HG03045 (cell line): ENCODE data around the gene AP4M1.

Experiments
- ATAC-seq: cut with Tn5 transposase; IDR thresholded peaks from one replicate; pipeline ENCODE4 v1.9.1; 2021; ENCODE audit warnings: mild to moderate bottlenecking, moderate library complexity; ENCODE audit not compliant: unreplicated experiment

AP4M1 gene

DNA sequence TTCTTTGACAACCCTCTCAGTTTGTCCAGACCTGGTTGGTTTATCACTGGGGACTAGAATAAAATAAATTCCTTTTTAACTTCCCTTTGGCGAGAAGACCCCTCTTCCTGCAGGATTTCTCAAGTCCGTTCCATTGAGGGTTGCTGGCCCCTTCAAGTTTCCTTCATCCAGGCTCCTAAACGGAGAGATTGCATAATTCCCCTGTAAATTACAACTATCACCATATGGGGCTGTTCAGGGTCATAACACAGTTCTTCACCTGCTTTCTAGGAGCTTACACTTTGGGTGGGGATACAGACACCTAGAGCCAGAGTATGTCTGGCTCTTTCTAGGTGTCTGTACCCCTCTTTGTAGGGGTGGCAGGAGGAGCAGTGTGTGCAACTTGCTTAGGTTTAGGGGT lies 15.9 kb upstream of the AP4M1 start:
- no peak for ATAC-seq

DNA sequence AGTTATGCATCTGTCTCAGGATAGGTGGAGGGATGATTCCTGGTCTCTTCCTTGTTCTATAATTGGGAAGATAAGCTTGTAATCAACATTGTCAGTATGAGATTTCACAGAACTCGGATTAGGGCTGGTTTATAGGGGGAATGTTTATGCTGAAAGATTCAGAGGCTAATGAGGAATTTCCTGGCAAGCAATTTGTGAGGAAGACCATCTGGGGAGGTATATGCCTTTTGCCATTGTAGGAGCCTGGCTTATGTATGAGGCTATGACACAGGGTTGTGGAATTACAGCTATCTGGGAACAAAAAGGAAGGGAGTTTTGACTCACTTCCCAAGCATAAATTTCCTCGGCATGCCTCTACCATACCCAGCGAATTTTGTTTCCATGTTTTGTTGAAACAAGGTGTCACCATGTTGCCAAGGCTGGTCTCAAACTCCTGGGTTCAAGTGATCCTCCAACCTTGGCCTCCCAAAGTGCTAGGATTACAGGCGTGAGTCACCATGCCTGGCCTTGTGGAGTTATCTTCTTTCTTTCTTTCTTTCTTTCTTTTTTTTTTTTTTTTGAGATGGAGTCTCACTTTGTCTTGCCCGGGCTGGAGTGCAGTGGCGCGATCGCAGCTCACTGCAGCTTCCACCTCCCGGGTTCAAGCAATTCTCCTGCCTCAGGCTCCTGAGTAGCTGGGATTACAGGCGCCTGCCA lies 14.2 kb upstream of the AP4M1 start:
- ATAC-seq: no peak

GRCh38 chr7:100088095-100088620 lies 13.3 kb upstream of the AP4M1 start:
- no peak for ATAC-seq

- peak; percentile 63 for ATAC-seq
These were observed 12.6 kb upstream of the AP4M1 start, which contains the start of gene COPS6 for GRCh38 chr7:100088621-100089457. Gene COPS6, plus strand, starts transcription at chr7:100088969. Its CDS starts 22 bp downstream, at chr7:100088991.

GRCh38 chr7:100089458-100090196 lies 11.8 kb upstream of the AP4M1 start:
- ATAC-seq: no peak

GRCh38 chr7:100090527-100091410 lies 10.7 kb upstream of the AP4M1 start:
- no peak for ATAC-seq

- ATAC-seq: no peak
These were observed 9.8 kb upstream of the AP4M1 start for GRCh38 chr7:100091411-100092181.

- no peak for ATAC-seq
These were observed 8.4 kb upstream of the AP4M1 start for GRCh38 chr7:100093054-100093453.

DNA sequence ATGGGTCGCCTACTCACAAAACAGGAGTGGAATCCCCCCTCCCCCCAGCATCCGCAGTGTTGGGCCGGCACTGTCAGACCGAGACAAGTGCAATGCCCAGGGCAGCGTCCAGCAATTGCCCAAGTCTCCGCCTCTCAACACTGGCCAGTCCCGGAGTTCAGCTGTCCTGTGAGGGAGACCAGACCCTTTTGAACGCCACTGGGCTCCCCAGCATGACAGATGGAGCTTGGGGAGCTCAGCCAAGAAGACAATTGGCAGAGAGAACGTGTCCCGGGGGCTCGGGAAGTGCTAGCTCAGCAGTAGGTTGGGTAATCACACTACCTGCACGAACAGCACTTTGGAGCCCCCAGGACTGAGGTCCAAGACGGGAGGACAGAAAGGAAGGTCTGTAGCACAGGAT lies 7.9 kb upstream of the AP4M1 start:
- ATAC-seq: no peak

- no peak for ATAC-seq
These were observed 7.4 kb upstream of the AP4M1 start for GRCh38 chr7:100093925-100094486.

- no peak for ATAC-seq
These were observed 6.2 kb upstream of the AP4M1 start for GRCh38 chr7:100095289-100095688.

GRCh38 chr7:100095704-100096103 lies 5.7 kb upstream of the AP4M1 start:
- ATAC-seq: no peak

DNA sequence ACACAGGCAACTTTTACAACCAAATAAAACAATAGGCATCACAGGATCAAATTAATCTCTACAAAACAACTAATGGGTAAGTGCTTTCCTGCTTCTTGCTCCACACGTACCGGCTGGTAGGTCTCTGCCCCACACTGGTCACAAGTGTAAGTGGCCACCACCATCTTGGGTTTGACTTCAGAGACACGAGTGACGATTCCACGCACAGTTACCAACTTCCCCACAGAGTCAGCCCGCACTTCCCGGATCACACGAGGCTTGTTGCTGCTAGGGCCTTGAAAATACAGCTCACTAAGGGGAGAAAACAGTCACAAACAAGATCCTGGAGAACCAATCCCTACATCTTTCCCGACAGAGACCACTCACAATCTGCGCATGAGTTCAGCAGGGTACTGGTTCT lies 2.5 kb upstream of the AP4M1 start:
- no peak for ATAC-seq

- ATAC-seq: no peak
These were observed 2.0 kb upstream of the AP4M1 start for GRCh38 chr7:100099452-100099851.

- ATAC-seq: peak; percentile 67
These were observed 925 bp upstream of the AP4M1 start for GRCh38 chr7:100100420-100101015.

GRCh38 chr7:100102950-100103840 lies 1.8 kb downstream of the AP4M1 start:
- ATAC-seq: no peak

- no peak for ATAC-seq
These were observed 4.1 kb downstream of the AP4M1 start for GRCh38 chr7:100105534-100105933.

DNA sequence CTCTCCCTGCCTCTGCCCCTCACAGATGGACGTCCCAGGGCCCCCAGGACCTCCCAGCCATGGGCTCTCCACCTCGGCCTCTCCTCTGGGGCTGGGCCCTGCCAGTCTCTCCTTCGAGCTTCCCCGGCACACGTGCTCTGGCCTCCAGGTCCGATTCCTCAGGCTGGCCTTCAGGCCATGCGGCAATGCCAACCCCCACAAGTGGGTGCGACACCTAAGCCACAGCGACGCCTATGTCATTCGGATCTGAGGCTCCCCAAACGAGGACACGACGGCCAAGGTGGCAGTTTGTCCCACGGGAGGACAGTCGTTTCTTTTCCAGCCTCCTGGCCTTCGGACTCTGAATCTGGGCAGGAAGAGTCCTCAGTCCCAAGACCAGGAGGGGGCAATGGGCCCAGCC lies 5.2 kb downstream of the AP4M1 start:
- no peak for ATAC-seq
